ENCODE measurements around the gene RND1. TPM values are rescaled to one million over a fixed set of nuclear protein-coding genes. Genes with fewer than 3 reads are reported as not detected.

The RND1 gene
- total and polyA plus RNA-seq, 2 of the 13 experiments (the other 11 are each of a cell fraction or from before 2014, with no cell fraction given) = 1.8 to 1.9 TPM

DNA sequence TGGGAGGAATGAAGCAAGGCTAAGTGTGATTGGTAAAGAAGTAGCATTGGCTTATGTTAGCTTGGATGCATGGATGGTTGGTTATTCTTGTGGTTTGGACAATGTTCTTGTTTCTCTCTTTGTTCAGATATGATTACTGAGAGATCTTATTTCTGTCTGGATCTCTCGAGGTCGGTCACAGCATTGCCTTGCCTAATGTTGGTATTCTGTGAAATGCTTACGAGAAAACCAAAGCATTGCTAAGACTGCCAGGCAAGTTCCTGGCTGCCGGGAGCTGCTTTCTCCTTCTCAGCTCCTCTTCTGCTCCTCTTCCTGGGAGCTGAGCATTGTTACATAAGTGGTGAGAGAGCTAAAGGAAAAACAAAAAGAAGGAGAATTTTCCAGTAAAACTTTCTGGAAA is 7.4 kb upstream of the RND1 start:
- no peak overlapping the region for H3K9ac ChIP-seq (ENCODE audit: insufficient read depth, low read depth, low read length)
- no peak for TF ChIP-seq ARNTL (CRISPR knock-in tag; IDR thresholded peaks at IDR 0.05)
- TF ChIP-seq HOXA3 (CRISPR knock-in tag; IDR thresholded peaks at IDR 0.05) = no peak
- TF ChIP-seq ZNF143 (CRISPR knock-in tag; IDR thresholded peaks at IDR 0.05) = no peak
- TF ChIP-seq NONO (IDR thresholded peaks at IDR 0.05) = no peak
- TF ChIP-seq NONO (CRISPR knock-in tag; conservative IDR thresholded peaks at IDR 0.05) = no peak
- no peak for TF ChIP-seq ZNF567 (CRISPR knock-in tag; IDR thresholded peaks at IDR 0.05; ENCODE audit: borderline replicate concordance)
- no peak for TF ChIP-seq NR2F6 (IDR thresholded peaks at IDR 0.05)
- no peak for TF ChIP-seq NR2F6 (CRISPR knock-in tag; IDR thresholded peaks at IDR 0.05)
- TF ChIP-seq TBX2 (CRISPR knock-in tag; IDR thresholded peaks at IDR 0.05; ENCODE audit: borderline replicate concordance) = no peak
- no peak for TF ChIP-seq DBP (CRISPR knock-in tag; IDR thresholded peaks at IDR 0.05; ENCODE audit: not compliant biosample characterization)
- TF ChIP-seq ZNF574 (CRISPR knock-in tag; IDR thresholded peaks at IDR 0.05) = no peak
- no peaks in the 10 kb centered on the region for H3K79me2 ChIP-seq (ENCODE audit: insufficient read depth, low read length)
- CTCF ChIA-PET (ENCODE audit: low intra/inter-chr PET ratio, low total read pairs) = no interaction called here
- peaks cover 2 to 16% of the 10 kb centered on the region in 2 experiments; a peak in 4 of 5 replicates for H3K27me3 ChIP-seq (ENCODE audit: control insufficient read depth in 1 of 2, insufficient read depth in 2 of 2, low read length in 2 of 2)
- ATAC-seq (no peak), DNase-seq (ENCODE audit: low spot score) (no peak), FAIRE-seq (no peak)
- BruUV-seq (replicated peaks) = no TSS peak
- no peaks in the 10 kb centered on the region for H4K20me1 ChIP-seq (ENCODE audit: insufficient read depth, low read length)
- no peaks in the 10 kb centered on the region for H3K36me3 ChIP-seq (replicated peaks in 1 of 2; ENCODE audit: control insufficient read depth in 1 of 2, insufficient read depth in 2 of 2, low read length in 2 of 2)
- no peak overlapping the region for H2AFZ ChIP-seq (ENCODE audit: low read length)
- 30% methylated on average over 4 of the region's 4 CpGs for whole genome bisulfite sequencing (ENCODE audit: low lambda C conversion rate)
- intact Hi-C loops (cut with micrococcal nuclease; ENCODE audit: unreplicated experiment) = no loop called here
- no peak overlapping the region for H3K4me2 ChIP-seq (ENCODE audit: low read depth, low read length)
- peaks cover 20% of the 10 kb centered on the region for H3K4me1 ChIP-seq (ENCODE audit: insufficient read depth, low read length)
- H3K27ac ChIP-seq (ENCODE audit: extremely low read length, insufficient read depth, low read length) = no peak overlapping the region
- in situ Hi-C loops (cut with HindIII; ENCODE audit: extremely low pct_ligation_motif_present, low pct_unique_long_range_greater_than_20kb) = no loop called here
- POLR2A ChIA-PET = interaction anchor here (1.0 kb wide), 3 partner anchors 8 to 14 kb away, joined by 3 to 4 read pairs (median 4); no protein-coding TSS in a partner anchor
- no peaks in the 10 kb centered on the region for H3K9me3 ChIP-seq (ENCODE audit: low read length)
- H3K4me3 ChIP-seq (replicated peaks in 1 of 3; ENCODE audit: insufficient read depth in 1 of 3, low read depth in 2 of 3, low read length in 3 of 3) = no peak overlapping the region

Data from HepG2 (cell line).